ENCODE results near the gene ARHGAP44. TPM values are rescaled to one million over a fixed set of nuclear protein-coding genes. Genes with fewer than 3 reads are reported as not detected.

Gene ARHGAP44
- total and polyA plus RNA-seq, 2 donors (not counting 3 experiments of a cell fraction or from before 2014, with no cell fraction given): 0.11 to 0.42 TPM

GRCh38 chr17:12900474-12900873 lies 111.2 kb downstream of the ARHGAP44 start:
- no peak overlapping the region for H3K4me2 ChIP-seq (ENCODE audit: insufficient read depth, low read length)
- no peak for FAIRE-seq
- TF ChIP-seq POLR2AphosphoS5 (IDR thresholded peaks at IDR 0.05; ENCODE audit: insufficient read depth, low read depth, low read length): no peak
- TF ChIP-seq EZH2 (IDR thresholded peaks at IDR 0.05; ENCODE audit: borderline replicate concordance, low read depth, low read length, severe bottlenecking): no peak
- no peak for TF ChIP-seq GATA2 (IDR thresholded peaks at IDR 0.05; ENCODE audit: insufficient read depth, insufficient read length, low read depth, low read length)
- TF ChIP-seq POLR2A (IDR thresholded peaks at IDR 0.05; ENCODE audit: low read depth, low read length): no peak
- TF ChIP-seq CTCF (IDR thresholded peaks at IDR 0.05; ENCODE audit: extremely low read depth in 1 of 2, insufficient read depth in 1 of 2, low read depth in 1 of 2, low read length in 2 of 2): no peak
- TF ChIP-seq JUN (IDR thresholded peaks at IDR 0.05; ENCODE audit: borderline replicate concordance, insufficient read depth, insufficient read length, low read depth): no peak
- TF ChIP-seq FOS (IDR thresholded peaks at IDR 0.05; ENCODE audit: borderline replicate concordance, insufficient read depth, low read length): no peak
- TF ChIP-seq, protein P1, sequence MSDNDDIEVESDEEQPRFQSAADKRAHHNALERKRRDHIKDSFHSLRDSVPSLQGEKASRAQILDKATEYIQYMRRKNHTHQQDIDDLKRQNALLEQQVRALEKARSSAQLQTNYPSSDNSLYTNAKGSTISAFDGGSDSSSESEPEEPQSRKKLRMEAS (IDR thresholded peaks at IDR 0.05; ENCODE audit: insufficient read depth, insufficient read length): no peak
- TF ChIP-seq MYC (IDR thresholded peaks at IDR 0.05; ENCODE audit: low read depth, low read length): no peak
- no peak overlapping the region for H2AFZ ChIP-seq (ENCODE audit: low read depth, low read length)
- H3K9me1 ChIP-seq (replicated peaks; ENCODE audit: control insufficient read depth, extremely low read depth, insufficient read depth, low read length): no peaks in the 10 kb centered on the region
- no peaks in the 10 kb centered on the region for H3K9me3 ChIP-seq (replicated peaks; ENCODE audit: control insufficient read depth, insufficient read depth, low read length)
- H3K27ac ChIP-seq (ENCODE audit: insufficient read depth, low read depth, low read length): no peak overlapping the region
- CTCF ChIA-PET: no interaction called here
- no peaks in the 10 kb centered on the region for H3K36me3 ChIP-seq (ENCODE audit: control insufficient read depth in 2 of 2, extremely low read depth in 1 of 2, insufficient read depth in 2 of 2, low read length in 2 of 2)
- dilution Hi-C loops (cut with MboI; ENCODE audit: extremely low pct_ligation_motif_present, low sequenced_read_pairs): no loop called here
- H3K4me1 ChIP-seq (ENCODE audit: control insufficient read depth, extremely low read depth, insufficient read depth, low read length): no peaks in the 10 kb centered on the region
- intact Hi-C loops (cut with micrococcal nuclease): no loop called here
- no TSS peak for BruUV-seq (replicated peaks)
- POLR2A ChIA-PET: no interaction called here
- H3K4me3 ChIP-seq (replicated peaks in 1 of 3; ENCODE audit: insufficient read depth in 1 of 3, low read depth in 1 of 3, low read length in 3 of 3): no peak overlapping the region
- no peaks in the 10 kb centered on the region for H4K20me1 ChIP-seq (replicated peaks; ENCODE audit: control insufficient read depth, extremely low read depth, insufficient read depth, low read length)
- DNase-seq (ENCODE audit: low read depth, low spot score): no peak
- no peak overlapping the region for H3K9ac ChIP-seq (replicated peaks; ENCODE audit: extremely low read depth, insufficient read depth, low read length)
- H3K27me3 ChIP-seq (ENCODE audit: control insufficient read depth in 2 of 2, insufficient read depth in 2 of 2, low read length in 2 of 2): no peaks in the 10 kb centered on the region
- no peaks in the 10 kb centered on the region for H3K79me2 ChIP-seq (ENCODE audit: control insufficient read depth, insufficient read depth, low read length)

Data from endothelial cell of umbilical vein (primary cell).